ENCODE measurements around the gene NAA16.
"Not testable (repeated sequence)": the region's sequence is repeated elsewhere in the genome, so short reads cannot be mapped to it uniquely, and the experiment has no call there.

The NAA16 gene

GRCh38 chr13:41411522-41411921 is 100.5 kb downstream of the NAA16 start:
- peak; percentile 50 for DNase-seq

GRCh38 chr13:41413872-41414271 is 102.8 kb downstream of the NAA16 start:
- DNase-seq, result no peak

- DNase-seq, result no peak
These were observed 105.2 kb downstream of the NAA16 start for GRCh38 chr13:41416276-41416675.

DNA sequence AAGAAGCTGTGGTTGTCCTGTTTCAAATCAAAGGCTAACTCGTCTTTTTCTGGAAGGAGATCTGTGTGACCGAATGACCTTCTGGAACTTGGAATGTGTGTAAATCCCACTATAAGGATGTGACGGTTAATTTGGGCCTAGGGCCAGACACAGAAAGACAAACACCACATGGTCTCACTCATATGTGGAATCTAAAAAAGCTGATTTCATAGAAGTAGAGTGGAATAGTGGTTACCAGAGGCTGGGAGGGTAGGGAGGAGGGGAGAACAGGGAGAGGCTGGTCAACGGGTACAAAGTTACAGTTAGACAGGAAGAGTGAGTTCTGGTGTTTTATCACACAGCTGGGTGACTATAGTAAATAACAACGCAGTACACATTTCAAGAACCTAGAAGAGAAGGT is 107.0 kb downstream of the NAA16 start:
- DNase-seq, result peak; percentile 82

GRCh38 chr13:41418731-41419130 is 107.7 kb downstream of the NAA16 start:
- no peak for DNase-seq

GRCh38 chr13:41419206-41419605 is 108.1 kb downstream of the NAA16 start:
- no peak for DNase-seq

GRCh38 chr13:41420146-41420545 is 109.1 kb downstream of the NAA16 start:
- DNase-seq, result no peak

DNA sequence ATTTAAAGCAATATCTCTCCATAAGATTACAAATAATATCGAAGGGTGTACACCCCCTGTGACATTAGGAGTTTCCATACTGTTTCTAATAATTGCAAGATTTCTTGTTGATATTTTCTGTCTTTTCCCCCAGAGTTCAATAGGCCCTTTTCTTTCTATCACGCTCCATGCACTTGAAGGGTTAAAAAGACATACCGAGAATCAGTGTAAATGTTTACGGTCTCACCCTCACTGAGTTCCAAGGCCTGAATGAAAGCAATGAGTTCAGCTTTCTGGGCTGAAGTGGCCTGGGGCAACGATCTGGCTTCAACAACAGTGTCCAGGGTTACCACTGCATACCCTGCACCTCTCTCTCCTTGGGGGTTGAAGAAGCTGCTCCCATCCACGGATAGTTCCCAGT is 110.3 kb downstream of the NAA16 start:
- not testable (repeated sequence) for DNase-seq

- not testable (repeated sequence) for DNase-seq
These were observed 110.9 kb downstream of the NAA16 start for GRCh38 chr13:41421983-41422382.

DNA sequence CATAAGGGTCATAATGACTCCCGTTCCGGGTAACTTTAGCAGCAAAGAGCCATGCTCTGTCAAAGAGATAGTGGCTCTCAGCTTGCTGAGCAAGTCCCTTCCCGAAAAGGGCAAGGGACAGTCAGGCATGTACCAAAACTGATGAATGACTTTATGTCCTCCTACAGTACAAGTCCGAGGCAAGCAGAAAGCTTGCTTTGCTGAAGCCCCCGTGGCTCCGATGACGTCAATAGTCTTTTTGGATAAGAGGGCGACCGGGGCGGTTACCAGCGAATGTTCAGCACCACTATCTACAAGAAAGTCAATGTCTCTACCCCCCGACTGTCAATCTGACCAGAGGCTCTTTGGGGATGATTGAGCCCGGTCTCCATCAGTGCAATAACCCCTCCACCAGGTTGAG is 112.2 kb downstream of the NAA16 start:
- not testable (repeated sequence) for DNase-seq

DNA sequence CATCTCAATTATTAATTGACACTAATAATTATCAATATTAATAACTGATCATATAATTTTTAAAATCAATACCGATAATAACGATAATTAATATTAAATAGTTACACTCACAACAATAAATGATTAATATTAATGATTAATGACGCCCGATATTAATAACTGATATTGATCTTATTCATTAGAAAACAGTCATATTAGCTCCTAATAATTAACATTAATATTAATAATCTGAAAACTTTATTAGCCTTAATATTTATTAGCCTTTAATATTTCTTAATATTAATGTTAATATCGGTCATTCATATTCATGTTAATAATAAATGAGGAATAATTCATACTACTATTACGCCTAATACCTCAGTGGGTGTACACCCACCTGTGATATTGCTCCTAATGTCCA is 113.6 kb downstream of the NAA16 start:
- not testable (repeated sequence) for DNase-seq

- DNase-seq, result no peak
These were observed 115.0 kb downstream of the NAA16 start for GRCh38 chr13:41426047-41426446.
